Neural cell (in vitro differentiated cells): ENCODE measurements around the gene ULK3.

Experiments used
- POLR2AphosphoS5 ChIP-seq: IDR thresholded peaks from 2 replicates; pipeline ENCODE4 v1.6.1; 2012
- SMC3 ChIP-seq: fragments of 450-650 bp; conservative IDR thresholded peaks from 2 replicates; pipeline ENCODE4 v1.6.1; 2014; ENCODE audit warnings: antibody characterized with exemption, mild to moderate bottlenecking, moderate library complexity; ENCODE audit not compliant: poor library complexity
- TF ChIP-seq, protein P1 (sequence below): fragments of 450-650 bp; IDR thresholded peaks from 2 replicates; pipeline ENCODE4 v1.5.1; 2014; ENCODE audit warnings: antibody characterized with exemption, mild to moderate bottlenecking, moderate library complexity; ENCODE audit not compliant: poor library complexity, severe bottlenecking

GRCh38 chr15:74873756-74874424 lies 30.9 kb upstream of the ULK3 start:
- TF ChIP-seq, protein P1, sequence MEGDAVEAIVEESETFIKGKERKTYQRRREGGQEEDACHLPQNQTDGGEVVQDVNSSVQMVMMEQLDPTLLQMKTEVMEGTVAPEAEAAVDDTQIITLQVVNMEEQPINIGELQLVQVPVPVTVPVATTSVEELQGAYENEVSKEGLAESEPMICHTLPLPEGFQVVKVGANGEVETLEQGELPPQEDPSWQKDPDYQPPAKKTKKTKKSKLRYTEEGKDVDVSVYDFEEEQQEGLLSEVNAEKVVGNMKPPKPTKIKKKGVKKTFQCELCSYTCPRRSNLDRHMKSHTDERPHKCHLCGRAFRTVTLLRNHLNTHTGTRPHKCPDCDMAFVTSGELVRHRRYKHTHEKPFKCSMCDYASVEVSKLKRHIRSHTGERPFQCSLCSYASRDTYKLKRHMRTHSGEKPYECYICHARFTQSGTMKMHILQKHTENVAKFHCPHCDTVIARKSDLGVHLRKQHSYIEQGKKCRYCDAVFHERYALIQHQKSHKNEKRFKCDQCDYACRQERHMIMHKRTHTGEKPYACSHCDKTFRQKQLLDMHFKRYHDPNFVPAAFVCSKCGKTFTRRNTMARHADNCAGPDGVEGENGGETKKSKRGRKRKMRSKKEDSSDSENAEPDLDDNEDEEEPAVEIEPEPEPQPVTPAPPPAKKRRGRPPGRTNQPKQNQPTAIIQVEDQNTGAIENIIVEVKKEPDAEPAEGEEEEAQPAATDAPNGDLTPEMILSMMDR, result no peak
- TF ChIP-seq SMC3, result no peak
- no peak for TF ChIP-seq POLR2AphosphoS5
